Epithelial cell of alveolus of lung (primary cell): ENCODE results near the gene PPP4R4. TPM values are rescaled to one million over a fixed set of nuclear protein-coding genes. Genes with fewer than 3 reads are reported as not detected.

Experiments
- total RNA-seq: library from RNA; depleted of rRNA; stranded (reverse); fragments of >200 nt; gene quantifications from 2 replicates; pipeline ENCODE4 v1.2.1, GENCODE V29; 2015

The PPP4R4 gene, protein sequence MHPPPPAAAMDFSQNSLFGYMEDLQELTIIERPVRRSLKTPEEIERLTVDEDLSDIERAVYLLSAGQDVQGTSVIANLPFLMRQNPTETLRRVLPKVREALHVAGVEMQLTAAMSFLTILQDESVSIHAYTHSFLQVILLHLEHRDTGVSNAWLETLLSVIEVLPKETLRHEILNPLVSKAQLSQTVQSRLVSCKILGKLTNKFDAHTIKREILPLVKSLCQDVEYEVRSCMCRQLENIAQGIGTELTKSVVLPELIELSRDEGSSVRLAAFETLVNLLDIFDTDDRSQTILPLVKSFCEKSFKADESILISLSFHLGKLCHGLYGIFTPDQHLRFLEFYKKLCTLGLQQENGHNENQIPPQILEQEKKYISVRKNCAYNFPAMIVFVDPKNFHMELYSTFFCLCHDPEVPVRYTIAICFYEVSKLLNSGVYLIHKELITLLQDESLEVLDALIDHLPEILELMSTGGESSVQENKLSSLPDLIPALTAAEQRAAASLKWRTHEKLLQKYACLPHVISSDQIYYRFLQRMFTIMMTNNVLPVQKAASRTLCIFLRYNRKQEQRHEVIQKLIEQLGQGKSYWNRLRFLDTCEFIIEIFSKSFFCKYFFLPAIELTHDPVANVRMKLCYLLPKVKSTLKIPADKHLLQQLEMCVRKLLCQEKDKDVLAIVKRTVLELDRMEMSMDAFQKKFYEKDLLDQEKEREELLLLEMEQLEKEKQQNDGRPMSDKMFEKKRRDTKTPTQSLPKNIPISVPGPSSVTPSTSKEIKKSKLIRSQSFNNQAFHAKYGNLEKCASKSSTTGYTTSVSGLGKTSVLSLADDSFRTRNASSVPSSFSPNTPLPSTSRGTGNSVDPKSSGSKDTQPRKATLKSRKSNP
- total RNA-seq, result 1.6 and 8.5 TPM in 2 replicates

GRCh38 chr14:94173885-94174603 is at the start of gene PPP4R4:
TSS of gene PPP4R4 (plus strand) at chr14:94174322. CDS start at chr14:94174466, 144 bp downstream.

GRCh38 chr14:94129111-94129757 is 44.9 kb upstream of the PPP4R4 start, which contains the start of gene IFI27L2:
TSS of gene IFI27L2 (minus strand) at chr14:94129604. CDS start at chr14:94129564, 40 bp downstream.

DNA sequence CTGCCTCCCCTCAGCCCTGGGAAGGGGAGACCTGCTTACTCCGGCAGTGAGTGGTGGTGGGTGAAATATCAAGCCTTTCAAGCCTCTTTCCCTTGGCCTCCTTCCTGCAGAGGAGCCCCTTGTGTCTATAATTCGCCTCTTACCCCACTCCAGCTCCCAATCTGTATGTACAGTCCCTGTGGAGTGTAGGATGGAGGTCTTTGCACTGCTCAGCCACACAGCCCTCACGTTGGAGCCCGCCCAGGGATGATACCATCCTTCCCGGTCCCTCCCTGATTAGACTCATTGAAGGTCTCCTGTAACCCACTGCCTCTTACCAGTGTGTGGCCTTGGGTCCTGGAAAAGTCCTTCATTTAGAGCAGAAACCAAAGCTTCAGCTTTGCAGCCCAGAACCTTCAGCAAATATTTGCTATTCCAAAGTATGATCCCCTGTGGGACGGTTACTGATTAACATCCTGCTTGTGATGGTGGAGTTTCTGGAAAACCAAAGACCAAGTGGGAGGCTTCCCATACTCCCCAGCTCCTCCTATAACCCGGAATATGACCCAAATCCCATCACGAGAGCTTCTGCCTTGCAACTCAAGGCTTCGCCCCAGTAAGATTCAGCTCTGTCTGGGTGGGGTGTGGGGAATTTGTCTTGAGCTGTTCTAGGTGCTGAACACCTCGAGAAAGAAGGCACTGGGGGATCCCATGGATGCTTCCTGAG is 118.9 kb downstream of the PPP4R4 start, which contains the start of gene SERPINA10:
Gene SERPINA10, minus strand, starts transcription at position 397 of the 706 bp plus-strand sequence. CDS start 2,675 bp downstream, outside the sequence.

GRCh38 chr14:94322648-94323570 is 148.8 kb downstream of the PPP4R4 start, which contains the start of gene SERPINA6:
TSS of gene SERPINA6 (minus strand) at chr14:94323336. CDS start at chr14:94314648, 8,688 bp downstream.

Other genes starting within 250 kb of the PPP4R4 start
- not detected in 2 replicates for gene FAM181A, start 247.0 kb upstream of the PPP4R4 start, total RNA-seq
- 0.13 TPM in 1 of 2 replicates, not detected in the other for gene ASB2, start 197.8 kb upstream of the PPP4R4 start, total RNA-seq
- not detected in 2 replicates for gene CCDC197, start 177.0 kb upstream of the PPP4R4 start, total RNA-seq
- 0.48 and 3.2 TPM in 2 replicates for gene OTUB2, start 148.0 kb upstream of the PPP4R4 start, total RNA-seq
- gene DDX24, start 93.1 kb upstream of the PPP4R4 start, total RNA-seq, result 95.9 and 147 TPM in 2 replicates
- gene IFI27L1, start 93.0 kb upstream of the PPP4R4 start, total RNA-seq, result 9.6 and 28.6 TPM in 2 replicates
- gene IFI27, start 63.6 kb upstream of the PPP4R4 start, total RNA-seq, result 37.6 TPM in 1 of 2 replicates, not detected in the other
- 47.2 and 328 TPM in 2 replicates for gene IFI27L2, start 44.7 kb upstream of the PPP4R4 start, total RNA-seq
- not detected in 2 replicates for gene SERPINA10, start 118.9 kb downstream of the PPP4R4 start, total RNA-seq
- gene SERPINA6, start 149.0 kb downstream of the PPP4R4 start, total RNA-seq, result 0.13 TPM in 1 of 2 replicates, not detected in the other
- not detected in 2 replicates for gene SERPINA2, start 192.4 kb downstream of the PPP4R4 start, total RNA-seq
- 0.24 and 5.3 TPM in 2 replicates for gene SERPINA1, start 214.3 kb downstream of the PPP4R4 start, total RNA-seq